ENCODE data around the gene GNPNAT1. TPM values are rescaled to one million over a fixed set of nuclear protein-coding genes. Genes with fewer than 3 reads are reported as not detected.
"Not testable (repeated sequence)": the region's sequence is repeated elsewhere in the genome, so short reads cannot be mapped to it uniquely, and the experiment has no call there.

GNPNAT1 gene
- total and polyA plus RNA-seq, 3 experiments from 2014 or later = 11.2 to 36.0 (median 35.0) TPM

DNA sequence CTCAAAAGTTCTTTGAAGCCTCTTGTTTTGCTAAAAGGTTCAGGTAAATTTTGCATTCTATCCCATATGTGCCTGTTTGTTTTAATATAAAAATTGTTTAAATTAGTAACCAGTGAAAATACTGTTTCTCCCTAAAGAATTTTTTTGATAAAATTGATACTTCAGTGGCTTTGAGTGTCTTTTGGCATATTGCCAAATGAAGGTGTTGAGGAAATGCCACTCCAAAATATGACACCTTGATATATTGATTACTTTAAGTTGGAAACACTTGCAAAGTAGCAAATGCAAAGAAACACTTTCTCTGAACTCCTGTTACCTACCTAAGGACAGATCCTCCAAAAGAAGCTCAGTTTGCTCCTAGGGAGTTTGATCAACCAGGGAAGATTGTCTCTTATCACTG, 53.0 kb downstream of the GNPNAT1 start:
- Histone ChIP-seq H3K27ac (ENCODE audit: low read depth, low read length) (no peak overlapping the region), H3K4me3 (ENCODE audit: low read length) (no peak overlapping the region), H3K4me1 (ENCODE audit: insufficient read depth, low read length) (peaks cover 86% of the 10 kb centered on the region), H3K27me3 (ENCODE audit: insufficient read depth, low read length, poor library complexity, severe bottlenecking) (no peaks in the 10 kb centered on the region), H3K9me3 (ENCODE audit: low read length) (no peaks in the 10 kb centered on the region), H3K36me3 (ENCODE audit: insufficient read depth, low read length) (peaks cover 8% of the 10 kb centered on the region)
- peaks cover 10 to 43% (median 15%) of the 10 kb centered on the region in 3 donors for H3K36me3 Mint-ChIP-seq
- POLR2A ChIA-PET = interaction anchor here (1.5 kb wide), 1 partner anchor 10 kb away, joined by 3 read pairs; no protein-coding TSS in a partner anchor
- H3K4me1 Mint-ChIP-seq = peaks cover 74 to 91% (median 90%) of the 10 kb centered on the region in 3 donors
- CTCF ChIA-PET = no interaction called here
- H3K27ac Mint-ChIP-seq = peak overlapping the region in 7 of 8 donors; percentile 6 to 77 (median 42)
- H3K27me3 Mint-ChIP-seq = no peaks in the 10 kb centered on the region
- H3K9me3 Mint-ChIP-seq = no peaks in the 10 kb centered on the region
- H3K4me3 Mint-ChIP-seq = peak overlapping the region in 3 of 7 donors; percentile 17 to 42 (median 22)
- no peak for DNase-seq

DNA sequence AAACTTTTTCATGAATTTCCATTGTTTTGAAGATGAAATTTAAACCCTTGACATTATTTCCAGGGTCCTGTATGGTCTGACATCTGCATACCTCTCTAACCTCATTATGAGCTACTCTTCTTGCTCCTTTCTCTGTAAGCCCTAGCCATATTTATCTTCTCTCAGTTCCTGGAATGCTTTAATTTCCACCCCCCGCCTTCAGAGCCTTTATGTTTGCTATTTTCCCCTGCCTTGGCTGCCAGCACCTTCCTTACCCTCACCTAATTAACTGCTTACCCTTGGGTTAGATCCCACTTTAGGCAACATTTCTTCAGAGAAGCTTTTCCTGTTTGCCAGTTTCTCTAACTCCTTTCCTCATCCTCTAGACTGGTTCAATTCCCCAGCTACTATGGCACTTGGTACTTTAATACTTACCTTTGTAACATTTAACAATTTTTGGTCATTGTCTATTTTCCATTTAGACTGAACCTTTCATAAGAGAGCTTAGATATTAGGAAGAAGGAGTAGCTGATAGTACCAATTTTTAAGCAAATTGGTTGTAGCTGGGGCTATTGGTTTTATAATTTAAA, 55.4 kb downstream of the GNPNAT1 start:
- Histone ChIP-seq H3K4me1 (ENCODE audit: insufficient read depth, low read length) (peaks cover 75% of the 10 kb centered on the region), H3K36me3 (ENCODE audit: insufficient read depth, low read length) (peaks cover 15% of the 10 kb centered on the region), H3K4me3 (ENCODE audit: low read length) (no peak overlapping the region), H3K27ac (ENCODE audit: low read depth, low read length) (no peak overlapping the region), H3K9me3 (ENCODE audit: low read length) (no peaks in the 10 kb centered on the region), H3K27me3 (ENCODE audit: insufficient read depth, low read length, poor library complexity, severe bottlenecking) (no peaks in the 10 kb centered on the region)
- Mint-ChIP-seq H3K4me3 (peak overlapping the region in 6 of 7 donors; percentile 1 to 73 (median 18)), H3K36me3 (peaks cover 17 to 55% (median 20%) of the 10 kb centered on the region in 3 donors), H3K27ac (peak overlapping the region; percentile 42 to 87 (median 77)), H3K9me3 (no peaks in the 10 kb centered on the region), H3K4me1 (peaks cover 69 to 86% (median 85%) of the 10 kb centered on the region in 3 donors), H3K27me3 (peaks cover 0 to 1% of the 10 kb centered on the region in 2 donors)
- ChIA-PET CTCF (interaction anchor here (2.1 kb wide), 1 partner anchor 10 kb away, joined by 5 read pairs; no protein-coding TSS in a partner anchor), POLR2A (interaction anchor here (0.6 to 0.9 kb wide), 2 partner anchors 8 to 16 kb away, joined by 3 to 7 read pairs; no protein-coding TSS in a partner anchor)
- DNase-seq = no peak

DNA sequence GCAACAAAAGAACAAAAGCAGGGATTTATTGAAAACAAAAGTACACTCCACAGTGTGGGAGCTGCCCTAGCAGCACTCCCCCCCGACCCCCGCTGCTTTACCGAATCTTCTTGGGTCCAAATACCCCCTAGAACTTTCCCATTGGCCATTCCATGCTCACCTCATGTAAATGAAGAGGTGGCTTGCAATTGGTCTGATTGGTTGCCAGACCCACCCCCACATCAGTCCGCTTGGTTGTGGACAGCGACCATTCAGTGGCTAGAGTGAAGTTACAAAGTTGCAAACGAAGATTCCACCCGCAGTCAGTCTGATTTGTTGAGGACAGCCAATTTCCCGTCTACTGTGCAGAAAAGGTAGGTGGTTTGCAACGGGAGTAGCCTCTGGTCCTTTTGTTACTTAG, 57.6 kb downstream of the GNPNAT1 start:
- Histone ChIP-seq H3K4me1 (ENCODE audit: insufficient read depth, low read length) (peaks cover 62% of the 10 kb centered on the region), H3K36me3 (ENCODE audit: insufficient read depth, low read length) (peaks cover 15% of the 10 kb centered on the region), H3K27ac (ENCODE audit: low read depth, low read length) (no peak overlapping the region), H3K27me3 (ENCODE audit: insufficient read depth, low read length, poor library complexity, severe bottlenecking) (no peaks in the 10 kb centered on the region), H3K4me3 (ENCODE audit: low read length) (no peak overlapping the region), H3K9me3 (ENCODE audit: low read length) (no peaks in the 10 kb centered on the region)
- H3K27me3 Mint-ChIP-seq = peaks cover 0 to 1% of the 10 kb centered on the region in 2 donors
- ChIA-PET CTCF (no interaction called here), POLR2A (no interaction called here)
- no peak for DNase-seq
- peaks cover 66 to 78% (median 77%) of the 10 kb centered on the region in 3 donors for H3K4me1 Mint-ChIP-seq
- no peaks in the 10 kb centered on the region for H3K9me3 Mint-ChIP-seq
- peak overlapping the region in 5 of 8 donors; percentile 1 to 66 (median 33) for H3K27ac Mint-ChIP-seq
- peak overlapping the region in 1 of 7 donors; percentile 85 for H3K4me3 Mint-ChIP-seq
- peaks cover 17 to 54% (median 18%) of the 10 kb centered on the region in 3 donors for H3K36me3 Mint-ChIP-seq

DNA sequence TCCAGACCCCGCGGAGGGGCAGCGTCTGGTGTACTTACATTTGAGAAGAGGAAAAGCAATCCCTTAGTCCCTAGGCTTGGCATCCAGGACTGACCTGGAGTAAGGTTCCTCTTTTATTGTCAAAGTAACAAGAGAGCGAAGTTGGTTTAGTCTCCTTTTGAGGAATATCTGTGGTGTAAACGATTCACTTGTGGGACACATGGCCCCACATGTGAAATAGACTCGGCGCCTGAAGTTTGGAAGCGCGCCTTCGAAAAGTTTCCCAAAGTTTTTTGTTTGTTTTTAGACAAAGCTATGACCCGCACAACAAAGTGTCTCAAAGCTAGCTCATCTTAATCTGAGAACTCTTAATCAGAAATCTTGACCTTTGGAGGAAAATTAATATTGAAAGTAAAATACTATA, 60.7 kb downstream of the GNPNAT1 start:
- H3K9me3 Mint-ChIP-seq = no peaks in the 10 kb centered on the region
- CTCF ChIA-PET = interaction anchor here (1.9 kb wide), 1 partner anchor 11 kb away, joined by 10 read pairs; no protein-coding TSS in a partner anchor
- DNase-seq = no peak
- Histone ChIP-seq H3K27me3 (ENCODE audit: insufficient read depth, low read length, poor library complexity, severe bottlenecking) (no peaks in the 10 kb centered on the region), H3K4me1 (ENCODE audit: insufficient read depth, low read length) (peaks cover 32% of the 10 kb centered on the region), H3K27ac (ENCODE audit: low read depth, low read length) (peak overlapping the region; percentile 81), H3K9me3 (ENCODE audit: low read length) (no peaks in the 10 kb centered on the region), H3K36me3 (ENCODE audit: insufficient read depth, low read length) (peaks cover 15% of the 10 kb centered on the region), H3K4me3 (ENCODE audit: low read length) (peak overlapping the region; percentile 96)
- H3K27me3 Mint-ChIP-seq = peaks cover 0 to 1% of the 10 kb centered on the region in 2 donors
- peak overlapping the region; percentile 84 to 99 (median 92) for H3K27ac Mint-ChIP-seq
- peaks cover 13 to 60% (median 14%) of the 10 kb centered on the region in 3 donors for H3K36me3 Mint-ChIP-seq
- H3K4me1 Mint-ChIP-seq = peaks cover 40 to 47% (median 47%) of the 10 kb centered on the region in 3 donors
- H3K4me3 Mint-ChIP-seq = peak overlapping the region; percentile 91 to 98 (median 94)
- POLR2A ChIA-PET = interaction anchor here (0.5 to 2.1 kb wide), 3 partner anchors 9 to 24 kb away, joined by 4 to 15 read pairs (median 6); no protein-coding TSS in a partner anchor

DNA sequence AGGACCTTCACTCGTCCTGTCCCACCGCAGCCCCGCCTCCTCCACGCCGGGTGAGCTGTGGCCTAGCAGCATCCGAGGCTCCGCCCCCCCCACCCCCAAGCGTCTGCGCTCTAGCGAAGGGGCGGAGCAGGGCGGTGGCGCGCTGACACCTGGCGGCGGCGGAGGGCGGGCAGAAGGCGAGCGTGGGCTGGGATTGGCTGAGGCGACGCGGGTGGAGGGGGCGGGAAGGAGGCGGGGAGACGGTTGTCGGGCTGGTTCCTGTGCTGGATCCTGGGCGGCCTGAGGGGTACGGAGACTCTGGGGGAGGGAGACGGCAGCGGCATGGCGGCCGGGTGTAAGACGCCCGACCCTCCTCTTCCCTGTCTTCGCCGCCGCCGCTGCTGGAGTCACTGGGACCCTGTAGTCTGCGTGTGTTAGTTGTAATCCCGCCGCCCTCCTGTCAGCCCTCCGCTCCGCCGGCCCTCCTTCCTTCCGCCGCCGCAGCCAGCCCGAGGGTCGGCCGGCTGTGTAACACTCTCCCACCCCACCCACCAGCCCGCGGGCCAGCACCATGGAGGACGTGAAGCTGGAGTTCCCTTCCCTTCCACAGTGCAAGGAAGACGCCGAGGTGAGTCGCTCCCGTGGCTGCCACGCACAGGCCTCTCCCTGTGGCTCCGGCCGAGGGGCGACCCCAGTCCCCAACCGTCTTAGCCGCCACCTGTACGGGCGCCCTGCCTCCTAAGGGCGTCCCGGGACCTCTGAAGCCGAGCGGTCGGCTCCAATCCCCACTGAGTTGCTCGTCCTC, 61.3 kb downstream of the GNPNAT1 start, which contains the start of gene STYX:
Gene STYX, plus strand, starts transcription at position 242 of the 784 bp plus-strand sequence. Its CDS starts 309 bp downstream, at position 551.
- Mint-ChIP-seq H3K4me1 (peaks cover 34 to 41% (median 41%) of the 10 kb centered on the region in 3 donors), H3K9me3 (no peaks in the 10 kb centered on the region), H3K4me3 (peak within 1 kb of the TSS; percentile 91 to 98 (median 94)), H3K27ac (peak within 1 kb of the TSS; percentile 84 to 99 (median 92)), H3K27me3 (peaks cover 0 to 1% of the 10 kb centered on the region in 2 donors), H3K36me3 (peaks cover 13 to 62% (median 14%) of the 10 kb centered on the region in 3 donors)
- Histone ChIP-seq H3K4me1 (ENCODE audit: insufficient read depth, low read length) (peaks cover 28% of the 10 kb centered on the region), H3K27ac (ENCODE audit: low read depth, low read length) (peak within 1 kb of the TSS; percentile 81), H3K4me3 (ENCODE audit: low read length) (peak within 1 kb of the TSS; percentile 96), H3K36me3 (ENCODE audit: insufficient read depth, low read length) (peaks cover 15% of the 10 kb centered on the region), H3K9me3 (ENCODE audit: low read length) (no peaks in the 10 kb centered on the region), H3K27me3 (ENCODE audit: insufficient read depth, low read length, poor library complexity, severe bottlenecking) (no peaks in the 10 kb centered on the region)
- POLR2A ChIA-PET = interaction anchor here (0.5 to 2.3 kb wide), 8 partner anchors 9 to 1490 kb away, joined by 3 to 22 read pairs (median 5); partner anchors contain the start of genes ERO1A and TMX1
- DNase-seq = peak; percentile 94 to 98 (median 97)
- CTCF ChIA-PET = interaction anchor here (0.6 to 2.8 kb wide), 4 partner anchors 12 to 47 kb away, joined by 3 to 13 read pairs (median 7); no protein-coding TSS in a partner anchor

DNA sequence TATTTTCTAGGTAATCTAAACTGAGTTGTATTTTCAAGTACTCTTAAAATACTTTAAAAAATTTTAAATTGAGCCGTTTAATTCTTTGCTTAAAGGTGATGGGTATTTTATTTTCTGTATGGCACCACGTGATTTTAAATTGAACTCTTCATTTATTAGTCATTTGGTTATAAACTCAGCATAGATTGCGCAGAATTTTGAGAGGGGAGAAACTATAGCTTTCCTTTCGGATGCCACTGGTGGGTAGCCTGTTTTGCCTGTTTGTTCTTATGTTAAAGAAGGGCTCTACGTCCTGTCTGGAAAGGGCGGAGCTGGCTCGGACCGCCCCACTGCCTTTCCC, 61.9 kb downstream of the GNPNAT1 start:
- peak overlapping the region; percentile 91 to 98 (median 94) for H3K4me3 Mint-ChIP-seq
- peak overlapping the region; percentile 65 for H3K27ac ChIP-seq (ENCODE audit: low read depth, low read length)
- no peaks in the 10 kb centered on the region for H3K9me3 ChIP-seq (ENCODE audit: low read length)
- peaks cover 13 to 64% (median 14%) of the 10 kb centered on the region in 3 donors for H3K36me3 Mint-ChIP-seq
- H3K9me3 Mint-ChIP-seq = no peaks in the 10 kb centered on the region
- peaks cover 20% of the 10 kb centered on the region for H3K36me3 ChIP-seq (ENCODE audit: insufficient read depth, low read length)
- peaks cover 32 to 42% (median 38%) of the 10 kb centered on the region in 3 donors for H3K4me1 Mint-ChIP-seq
- peak overlapping the region; percentile 59 for H3K4me3 ChIP-seq (ENCODE audit: low read length)
- H3K27me3 ChIP-seq (ENCODE audit: insufficient read depth, low read length, poor library complexity, severe bottlenecking) = no peaks in the 10 kb centered on the region
- peaks cover 0 to 1% of the 10 kb centered on the region in 2 donors for H3K27me3 Mint-ChIP-seq
- DNase-seq = no peak
- H3K27ac Mint-ChIP-seq = peak overlapping the region; percentile 84 to 99 (median 92)
- CTCF ChIA-PET = interaction anchor here (0.6 to 2.8 kb wide), 3 partner anchors 12 to 47 kb away, joined by 3 to 13 read pairs (median 4); no protein-coding TSS in a partner anchor
- POLR2A ChIA-PET = interaction anchor here (0.7 to 2.3 kb wide), 6 partner anchors 10 to 1489 kb away, joined by 3 to 22 read pairs (median 5); partner anchors contain the start of genes ERO1A and TMX1
- H3K4me1 ChIP-seq (ENCODE audit: insufficient read depth, low read length) = peaks cover 26% of the 10 kb centered on the region

DNA sequence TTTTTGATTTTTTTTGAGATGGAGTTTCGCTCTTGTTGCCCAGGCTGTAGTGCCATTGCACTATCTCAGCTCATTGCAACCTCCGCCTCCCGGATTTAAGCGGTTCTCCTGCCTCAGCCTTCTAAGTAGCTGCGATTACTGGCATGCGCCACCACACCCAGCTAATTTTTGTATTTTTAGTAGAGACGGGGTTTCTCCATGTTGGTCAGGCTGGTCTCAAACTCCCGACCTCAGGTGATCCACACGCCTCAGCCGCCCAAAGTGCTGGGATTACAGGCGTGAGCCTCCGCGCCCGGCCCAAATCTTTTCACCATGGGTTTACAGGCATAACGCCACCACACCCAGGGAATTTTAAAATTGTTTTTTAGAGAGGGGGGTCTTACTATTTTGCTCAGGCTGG, 62.4 kb downstream of the GNPNAT1 start:
- H3K27me3 ChIP-seq (ENCODE audit: insufficient read depth, low read length, poor library complexity, severe bottlenecking); H3K27ac ChIP-seq (ENCODE audit: low read depth, low read length); H3K4me3 ChIP-seq (ENCODE audit: low read length); H3K9me3 ChIP-seq (ENCODE audit: low read length); H3K9me3 Mint-ChIP-seq; H3K27me3 Mint-ChIP-seq; DNase-seq: not testable (repeated sequence)
- Histone ChIP-seq H3K4me1 (ENCODE audit: insufficient read depth, low read length) (peaks cover 21% of the 10 kb centered on the region), H3K36me3 (ENCODE audit: insufficient read depth, low read length) (peaks cover 21% of the 10 kb centered on the region)
- Mint-ChIP-seq H3K27ac (peak overlapping the region in 6 of 8 donors; percentile 72 to 90 (median 86)), H3K4me1 (peaks cover 30 to 42% (median 38%) of the 10 kb centered on the region in 3 donors), H3K4me3 (peak overlapping the region in 6 of 7 donors; percentile 55 to 97 (median 63)), H3K36me3 (peaks cover 9 to 64% (median 13%) of the 10 kb centered on the region in 3 donors)
- ChIA-PET CTCF (interaction anchor here (1.7 to 2.8 kb wide), 2 partner anchors 13 to 49 kb away, joined by 5 to 13 read pairs; no protein-coding TSS in a partner anchor), POLR2A (interaction anchor here (0.9 to 2.3 kb wide), 4 partner anchors 13 to 1489 kb away, joined by 3 to 22 read pairs (median 6); partner anchors contain the start of genes ERO1A and TMX1)

Data from CD8-positive, alpha-beta memory T cell (primary cell).